Skeletal muscle tissue (tissue), 4 donors: ENCODE data around the gene PDCD1. TPM values are rescaled to one million over a fixed set of nuclear protein-coding genes. Genes with fewer than 3 reads are reported as not detected.

ENCODE experiments used
- H3K27ac ChIP-seq: one replicate; pipeline ENCODE4 v1.7.0; 2013; ENCODE audit warnings: mild to moderate bottlenecking, low read depth, low read length, inconsistent platforms
- H3K27me3 ChIP-seq, 3 donors: one replicate each; pipeline ENCODE4 v1.7.0; 2013; ENCODE audit warnings: low read length in 3 of 3; ENCODE audit not compliant: control insufficient read depth in 3 of 3, insufficient read depth in 3 of 3
- H3K36me3 ChIP-seq, 3 donors: one replicate each; pipeline ENCODE4 v1.7.0; 2013; ENCODE audit warnings: low read length in 3 of 3; ENCODE audit not compliant: control insufficient read depth in 3 of 3, insufficient read depth in 3 of 3
- H3K4me1 ChIP-seq, 3 donors: one replicate each; pipeline ENCODE4 v1.7.0; 2013; ENCODE audit warnings: low read length in 3 of 3, mild to moderate bottlenecking in 3 of 3; ENCODE audit not compliant: control insufficient read depth in 3 of 3, insufficient read depth in 3 of 3
- H3K4me3 ChIP-seq, 3 donors: one replicate each; pipeline ENCODE4 v1.7.0; 2013; ENCODE audit warnings: low read length in 3 of 3
- H3K9ac ChIP-seq, 3 donors: one replicate each; pipeline ENCODE4 v1.7.0; 2013; ENCODE audit warnings: low read length in 3 of 3, mild to moderate bottlenecking in 3 of 3, moderate library complexity in 2 of 3, low read depth in 1 of 3
- H3K9me3 ChIP-seq, 3 donors: one replicate each; pipeline ENCODE4 v1.7.0; 2013; ENCODE audit warnings: low read length in 3 of 3; ENCODE audit not compliant: control insufficient read depth in 3 of 3
- total RNA-seq: library from RNA; depleted of rRNA; stranded (reverse); fragments of >200 nt; gene quantifications from one replicate; pipeline ENCODE4 v1.2.3, GENCODE V29; 2014
- donor health status: Osteomylitis.

PDCD1 gene
- total RNA-seq, 1 donor from 2014 or later, result not detected

GRCh38 chr2:241895427-241895711, 36.7 kb upstream of the PDCD1 start:
- Histone ChIP-seq H3K27me3 (peaks cover 8 to 22% (median 16%) of the 10 kb centered on the region in 3 donors), H3K4me1 (peaks cover 11 to 27% (median 15%) of the 10 kb centered on the region in 3 donors), H3K4me3 (no peak overlapping the region), H3K27ac (no peak overlapping the region), H3K36me3 (no peaks in the 10 kb centered on the region), H3K9ac (peak overlapping the region in 1 of 3 donors; percentile 8), H3K9me3 (no peaks in the 10 kb centered on the region)

- Histone ChIP-seq H3K4me1 (peaks cover 6 to 22% (median 10%) of the 10 kb centered on the region in 3 donors), H3K9ac (peak overlapping the region in 1 of 3 donors; percentile 8), H3K4me3 (no peak overlapping the region), H3K9me3 (no peaks in the 10 kb centered on the region), H3K36me3 (no peaks in the 10 kb centered on the region), H3K27me3 (peaks cover 8 to 17% (median 11%) of the 10 kb centered on the region in 3 donors), H3K27ac (no peak overlapping the region)
Measured at GRCh38 chr2:241894681-241895426, 36.2 kb upstream of the PDCD1 start.

GRCh38 chr2:241894056-241894641, 35.5 kb upstream of the PDCD1 start:
- Histone ChIP-seq H3K36me3 (no peaks in the 10 kb centered on the region), H3K9ac (no peak overlapping the region), H3K9me3 (peaks cover 0 to 1% (median 0%) of the 10 kb centered on the region in 3 donors), H3K27ac (no peak overlapping the region), H3K4me3 (no peak overlapping the region), H3K4me1 (peaks cover 5 to 16% (median 7%) of the 10 kb centered on the region in 3 donors), H3K27me3 (peaks cover 6 to 14% (median 7%) of the 10 kb centered on the region in 3 donors)

GRCh38 chr2:241893265-241893664, 34.6 kb upstream of the PDCD1 start:
- H3K36me3 ChIP-seq, result no peaks in the 10 kb centered on the region
- H3K27ac ChIP-seq, result no peak overlapping the region

GRCh38 chr2:241892299-241893137, 33.8 kb upstream of the PDCD1 start:
- Histone ChIP-seq H3K4me1 (peaks cover 0 to 9% (median 2%) of the 10 kb centered on the region in 3 donors), H3K9me3 (peaks cover 0 to 3% (median 0%) of the 10 kb centered on the region in 3 donors), H3K9ac (no peak overlapping the region), H3K27ac (peak overlapping the region; percentile 69), H3K27me3 (peaks cover 0 to 7% (median 0%) of the 10 kb centered on the region in 3 donors), H3K36me3 (no peaks in the 10 kb centered on the region), H3K4me3 (no peak overlapping the region)

More at GRCh38 chr2:241893265-241893664, 34.6 kb upstream of the PDCD1 start:
- Histone ChIP-seq H3K9ac (no peak overlapping the region), H3K4me1 (peaks cover 0 to 9% (median 2%) of the 10 kb centered on the region in 3 donors), H3K4me3 (no peak overlapping the region), H3K9me3 (peaks cover 0 to 3% (median 0%) of the 10 kb centered on the region in 3 donors), H3K27me3 (peaks cover 0 to 7% (median 0%) of the 10 kb centered on the region in 3 donors)

GRCh38 chr2:241891988-241892298, 33.2 kb upstream of the PDCD1 start:
- H3K9me3 ChIP-seq, result peaks cover 0 to 3% (median 3%) of the 10 kb centered on the region in 3 donors
- H3K9ac ChIP-seq, result no peak overlapping the region
- H3K36me3 ChIP-seq, result no peaks in the 10 kb centered on the region
- peak overlapping the region; percentile 69 for H3K27ac ChIP-seq
- no peak overlapping the region for H3K4me3 ChIP-seq
- peaks cover 0 to 9% (median 2%) of the 10 kb centered on the region in 3 donors for H3K4me1 ChIP-seq
- peaks cover 0 to 7% (median 0%) of the 10 kb centered on the region in 3 donors for H3K27me3 ChIP-seq

- Histone ChIP-seq H3K36me3 (no peaks in the 10 kb centered on the region), H3K4me1 (peaks cover 0 to 9% (median 2%) of the 10 kb centered on the region in 3 donors), H3K27ac (peak overlapping the region; percentile 40), H3K4me3 (no peak overlapping the region), H3K27me3 (peaks cover 0 to 7% (median 0%) of the 10 kb centered on the region in 3 donors), H3K9me3 (peaks cover 0 to 3% (median 3%) of the 10 kb centered on the region in 3 donors), H3K9ac (no peak overlapping the region)
Measured at GRCh38 chr2:241891315-241891987, 32.8 kb upstream of the PDCD1 start.

- Histone ChIP-seq H3K4me3 (no peak overlapping the region), H3K27me3 (peaks cover 0 to 8% (median 0%) of the 10 kb centered on the region in 3 donors), H3K4me1 (peaks cover 0 to 9% (median 2%) of the 10 kb centered on the region in 3 donors), H3K9ac (no peak overlapping the region), H3K36me3 (no peaks in the 10 kb centered on the region), H3K27ac (no peak overlapping the region), H3K9me3 (peaks cover 0 to 3% (median 3%) of the 10 kb centered on the region in 3 donors)
Measured at GRCh38 chr2:241890524-241891235, 32.0 kb upstream of the PDCD1 start.

GRCh38 chr2:241888641-241889040, 29.9 kb upstream of the PDCD1 start:
- peaks cover 0 to 3% (median 3%) of the 10 kb centered on the region in 3 donors for H3K9me3 ChIP-seq
- H3K36me3 ChIP-seq, result no peaks in the 10 kb centered on the region
- peaks cover 0 to 18% (median 6%) of the 10 kb centered on the region in 3 donors for H3K27me3 ChIP-seq
- no peak overlapping the region for H3K4me3 ChIP-seq
- H3K27ac ChIP-seq, result no peak overlapping the region
- H3K4me1 ChIP-seq, result peaks cover 0 to 9% (median 0%) of the 10 kb centered on the region in 3 donors
- no peak overlapping the region for H3K9ac ChIP-seq
